NCI-H82 treated with DMSO at 0.1 percent for 48 hours (cell line): ENCODE data around the gene OARD1.

Experiments used
- DNase-seq: peaks from one replicate; lab custom pipeline; 2025; ENCODE audit not compliant: unreplicated experiment; lab: John Stamatoyannopoulos, UW

The OARD1 gene

GRCh38 chr6:41075651-41076626 is 3.8 kb upstream of the OARD1 start:
- DNase-seq, result no peak

GRCh38 chr6:41074692-41075436 is 2.7 kb upstream of the OARD1 start:
- DNase-seq, result no peak

GRCh38 chr6:41073968-41074691 is 2.0 kb upstream of the OARD1 start:
- DNase-seq, result no peak

GRCh38 chr6:41073203-41073967 is 1.2 kb upstream of the OARD1 start:
- peak; percentile 71 for DNase-seq

- no peak for DNase-seq
Measured at GRCh38 chr6:41072836-41073202, 663 bp upstream of the OARD1 start, which contains the start of gene NFYA. TSS of gene NFYA (plus strand) at chr6:41072974. CDS start at chr6:41079090, 6,116 bp downstream.

GRCh38 chr6:41071501-41071922 is 644 bp downstream of the OARD1 start:
- DNase-seq, result no peak

- peak; percentile 29 for DNase-seq
Measured at GRCh38 chr6:41066867-41067304, 5.3 kb downstream of the OARD1 start.

GRCh38 chr6:41065550-41066026 is 6.6 kb downstream of the OARD1 start:
- no peak for DNase-seq

- no peak for DNase-seq
Measured at GRCh38 chr6:41064841-41065240, 7.3 kb downstream of the OARD1 start.

- no peak for DNase-seq
Measured at GRCh38 chr6:41063884-41064285, 8.3 kb downstream of the OARD1 start.

GRCh38 chr6:41062056-41062455 is 10.1 kb downstream of the OARD1 start:
- DNase-seq, result no peak

- no peak for DNase-seq
Measured at GRCh38 chr6:41061196-41061726, 10.9 kb downstream of the OARD1 start.

GRCh38 chr6:41059556-41059955 is 12.6 kb downstream of the OARD1 start:
- DNase-seq, result no peak

GRCh38 chr6:41058783-41059181 is 13.4 kb downstream of the OARD1 start:
- DNase-seq, result no peak

- DNase-seq, result no peak
Measured at GRCh38 chr6:41056768-41057490, 15.2 kb downstream of the OARD1 start.

- peak; percentile 62 for DNase-seq
Measured at GRCh38 chr6:41055149-41055548, 17.0 kb downstream of the OARD1 start.

GRCh38 chr6:41054511-41054910 is 17.6 kb downstream of the OARD1 start:
- DNase-seq, result peak; percentile 45

- DNase-seq, result peak; percentile 85
Measured at GRCh38 chr6:41053041-41053440, 19.1 kb downstream of the OARD1 start, which contains the start of gene APOBEC2. TSS of gene APOBEC2 (plus strand) at chr6:41053202. CDS start at chr6:41053348, 146 bp downstream.

GRCh38 chr6:41051873-41052272 is 20.3 kb downstream of the OARD1 start:
- no peak for DNase-seq
